ENCODE measurements around the gene CACNG4.

DNA sequence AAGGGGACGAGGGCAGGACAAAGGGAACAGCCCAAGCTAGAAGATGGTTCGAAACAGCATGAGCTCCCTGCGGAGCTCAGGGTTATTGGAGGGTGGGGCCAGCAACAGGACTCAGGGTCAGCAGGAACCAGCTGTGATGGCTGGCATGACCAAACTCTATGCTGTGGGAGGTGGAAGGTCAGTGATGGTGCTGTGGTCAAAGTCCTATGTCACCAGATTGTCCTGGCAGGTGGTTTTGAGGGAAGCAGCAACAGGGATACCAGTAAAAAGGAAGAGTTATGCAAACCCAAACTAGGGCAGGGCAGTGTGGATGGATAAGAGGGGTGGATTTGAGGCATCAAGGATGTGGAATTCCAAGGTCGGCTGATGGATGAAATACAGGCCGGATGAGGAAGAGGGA, 32.4 kb downstream of the CACNG4 start:
- TF ChIP-seq, protein P1, sequence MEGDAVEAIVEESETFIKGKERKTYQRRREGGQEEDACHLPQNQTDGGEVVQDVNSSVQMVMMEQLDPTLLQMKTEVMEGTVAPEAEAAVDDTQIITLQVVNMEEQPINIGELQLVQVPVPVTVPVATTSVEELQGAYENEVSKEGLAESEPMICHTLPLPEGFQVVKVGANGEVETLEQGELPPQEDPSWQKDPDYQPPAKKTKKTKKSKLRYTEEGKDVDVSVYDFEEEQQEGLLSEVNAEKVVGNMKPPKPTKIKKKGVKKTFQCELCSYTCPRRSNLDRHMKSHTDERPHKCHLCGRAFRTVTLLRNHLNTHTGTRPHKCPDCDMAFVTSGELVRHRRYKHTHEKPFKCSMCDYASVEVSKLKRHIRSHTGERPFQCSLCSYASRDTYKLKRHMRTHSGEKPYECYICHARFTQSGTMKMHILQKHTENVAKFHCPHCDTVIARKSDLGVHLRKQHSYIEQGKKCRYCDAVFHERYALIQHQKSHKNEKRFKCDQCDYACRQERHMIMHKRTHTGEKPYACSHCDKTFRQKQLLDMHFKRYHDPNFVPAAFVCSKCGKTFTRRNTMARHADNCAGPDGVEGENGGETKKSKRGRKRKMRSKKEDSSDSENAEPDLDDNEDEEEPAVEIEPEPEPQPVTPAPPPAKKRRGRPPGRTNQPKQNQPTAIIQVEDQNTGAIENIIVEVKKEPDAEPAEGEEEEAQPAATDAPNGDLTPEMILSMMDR (conservative IDR thresholded peaks at IDR 0.05), result no peak
- TF ChIP-seq EZH2 (IDR thresholded peaks at IDR 0.05; ENCODE audit: low read depth), result no peak

Data from PC-9 (cell line).